Osteoblast (primary cell): ENCODE data around the gene RSPO3. TPM values are rescaled to one million over a fixed set of nuclear protein-coding genes. Genes with fewer than 3 reads are reported as not detected.

Experiments used
- DNase-seq: peaks from one replicate; pipeline ENCODE4 v3.0.0; 2011; ENCODE audit warnings: low spot score, mixed read lengths; ENCODE audit not compliant: insufficient read length; ENCODE audit errors: missing footprints
- H2AFZ ChIP-seq: 2 replicates; pipeline ENCODE4 v1.6.0; 2011; ENCODE audit warnings: mild to moderate bottlenecking, low read length
- H3K27ac ChIP-seq: 2 replicates; pipeline ENCODE4 v1.5.1; 2011; ENCODE audit warnings: mild to moderate bottlenecking, low read depth, low read length, moderate library complexity
- H3K27me3 ChIP-seq: 2 replicates; pipeline ENCODE4 v1.6.0; 2012; ENCODE audit warnings: mild to moderate bottlenecking, control low read depth, inconsistent platforms, low read length, moderate library complexity; ENCODE audit not compliant: insufficient read depth
- H3K36me3 ChIP-seq: 2 replicates; pipeline ENCODE4 v1.5.1; 2011; ENCODE audit warnings: mild to moderate bottlenecking, low read length, control low read depth, moderate library complexity; ENCODE audit not compliant: insufficient read depth
- H3K4me1 ChIP-seq: 2 replicates; pipeline ENCODE4 v1.5.1; 2011; ENCODE audit warnings: mild to moderate bottlenecking, low read length, control low read depth, moderate library complexity; ENCODE audit not compliant: insufficient read depth
- H3K4me2 ChIP-seq: 2 replicates; pipeline ENCODE4 v1.6.0; 2011; ENCODE audit warnings: mild to moderate bottlenecking, low read length; ENCODE audit not compliant: insufficient read depth
- H3K4me3 ChIP-seq: fragments of 200-600 bp; sonication (generic); 3 replicates; pipeline ENCODE4 v1.5.1; 2012; ENCODE audit warnings: mild to moderate bottlenecking, low read length, inconsistent platforms; ENCODE audit not compliant: insufficient read depth
- H3K79me2 ChIP-seq: 2 replicates; pipeline ENCODE4 v1.6.0; 2012; ENCODE audit warnings: mild to moderate bottlenecking, low read length, control low read depth, inconsistent platforms; ENCODE audit not compliant: insufficient read depth
- H3K9me3 ChIP-seq: 2 replicates; pipeline ENCODE4 v1.5.1; 2011; ENCODE audit warnings: low read depth, low read length, control low read depth
- H4K20me1 ChIP-seq: 2 replicates; pipeline ENCODE4 v1.6.0; 2012; ENCODE audit warnings: mild to moderate bottlenecking, low read length, control low read depth; ENCODE audit not compliant: insufficient read depth
- total RNA-seq: library from RNA; depleted of rRNA; stranded (reverse); fragments of >200 nt; gene quantifications from 2 replicates; pipeline ENCODE4 v1.2.3, GENCODE V29; 2012
- TF ChIP-seq, protein P1 (sequence below): IDR thresholded peaks from 2 replicates; pipeline ENCODE4 v1.5.1; 2011; ENCODE audit warnings: mild to moderate bottlenecking, low read depth, low read length, moderate library complexity; ENCODE audit errors: extremely low read depth

The RSPO3 gene
- total RNA-seq, 1 donor = 1.8 TPM

DNA sequence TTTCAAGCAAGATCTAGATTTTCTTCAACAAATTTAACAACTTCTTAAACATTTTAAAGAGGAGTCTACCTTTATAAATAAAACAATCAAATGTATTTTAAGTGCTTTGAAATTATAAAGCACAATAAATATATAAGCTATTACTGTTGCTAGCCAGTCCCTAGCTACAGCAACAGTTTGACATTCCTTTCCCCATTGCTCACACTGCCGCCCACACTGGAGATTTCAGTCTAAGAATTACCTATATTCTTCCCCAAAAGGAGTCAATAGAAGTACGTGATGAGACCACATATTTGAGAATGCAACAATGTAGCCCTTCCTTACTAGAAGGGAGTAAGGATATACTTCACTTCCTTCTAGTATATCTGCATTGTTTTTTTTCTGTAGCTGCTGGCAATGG, 82.8 kb downstream of the RSPO3 start:
- peak; percentile 88 for DNase-seq
- Histone ChIP-seq H4K20me1 (no peaks in the 10 kb centered on the region), H3K27ac (peak overlapping the region; percentile 70), H3K79me2 (no peaks in the 10 kb centered on the region), H3K4me1 (peaks cover 25% of the 10 kb centered on the region), H3K4me3 (no peak overlapping the region), H3K9me3 (no peaks in the 10 kb centered on the region), H3K27me3 (no peaks in the 10 kb centered on the region), H2AFZ (no peak overlapping the region), H3K36me3 (no peaks in the 10 kb centered on the region), H3K4me2 (peak overlapping the region; percentile 52)
- TF ChIP-seq, protein P1, sequence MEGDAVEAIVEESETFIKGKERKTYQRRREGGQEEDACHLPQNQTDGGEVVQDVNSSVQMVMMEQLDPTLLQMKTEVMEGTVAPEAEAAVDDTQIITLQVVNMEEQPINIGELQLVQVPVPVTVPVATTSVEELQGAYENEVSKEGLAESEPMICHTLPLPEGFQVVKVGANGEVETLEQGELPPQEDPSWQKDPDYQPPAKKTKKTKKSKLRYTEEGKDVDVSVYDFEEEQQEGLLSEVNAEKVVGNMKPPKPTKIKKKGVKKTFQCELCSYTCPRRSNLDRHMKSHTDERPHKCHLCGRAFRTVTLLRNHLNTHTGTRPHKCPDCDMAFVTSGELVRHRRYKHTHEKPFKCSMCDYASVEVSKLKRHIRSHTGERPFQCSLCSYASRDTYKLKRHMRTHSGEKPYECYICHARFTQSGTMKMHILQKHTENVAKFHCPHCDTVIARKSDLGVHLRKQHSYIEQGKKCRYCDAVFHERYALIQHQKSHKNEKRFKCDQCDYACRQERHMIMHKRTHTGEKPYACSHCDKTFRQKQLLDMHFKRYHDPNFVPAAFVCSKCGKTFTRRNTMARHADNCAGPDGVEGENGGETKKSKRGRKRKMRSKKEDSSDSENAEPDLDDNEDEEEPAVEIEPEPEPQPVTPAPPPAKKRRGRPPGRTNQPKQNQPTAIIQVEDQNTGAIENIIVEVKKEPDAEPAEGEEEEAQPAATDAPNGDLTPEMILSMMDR = no peak

DNA sequence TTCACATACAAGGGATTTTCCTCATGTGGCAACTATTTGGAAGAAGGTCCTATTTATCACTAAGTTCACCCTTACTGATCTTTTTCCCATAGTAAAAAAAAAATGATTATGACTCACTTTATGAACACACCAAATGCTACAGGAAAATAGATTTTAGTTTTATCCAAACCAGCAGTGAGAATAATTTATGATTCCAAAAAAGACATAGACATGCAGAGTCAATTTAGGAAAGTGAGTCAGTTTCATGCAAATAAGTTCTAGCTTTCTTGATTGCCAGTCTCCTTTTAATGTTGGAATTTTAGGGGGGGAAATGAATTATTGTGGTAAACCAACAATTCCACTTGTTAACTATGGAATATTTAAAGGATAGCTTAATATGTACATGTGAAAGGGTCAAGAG, 84.2 kb downstream of the RSPO3 start:
- no peaks in the 10 kb centered on the region for H3K79me2 ChIP-seq
- no peaks in the 10 kb centered on the region for H3K27me3 ChIP-seq
- no peak overlapping the region for H3K4me2 ChIP-seq
- H3K36me3 ChIP-seq = no peaks in the 10 kb centered on the region
- TF ChIP-seq, protein P1 = no peak
- peak overlapping the region; percentile 13 for H3K27ac ChIP-seq
- peaks cover 35% of the 10 kb centered on the region for H3K4me1 ChIP-seq
- peak; percentile 51 for DNase-seq
- no peaks in the 10 kb centered on the region for H3K9me3 ChIP-seq
- H2AFZ ChIP-seq = no peak overlapping the region
- H4K20me1 ChIP-seq = no peaks in the 10 kb centered on the region
- no peak overlapping the region for H3K4me3 ChIP-seq

DNA sequence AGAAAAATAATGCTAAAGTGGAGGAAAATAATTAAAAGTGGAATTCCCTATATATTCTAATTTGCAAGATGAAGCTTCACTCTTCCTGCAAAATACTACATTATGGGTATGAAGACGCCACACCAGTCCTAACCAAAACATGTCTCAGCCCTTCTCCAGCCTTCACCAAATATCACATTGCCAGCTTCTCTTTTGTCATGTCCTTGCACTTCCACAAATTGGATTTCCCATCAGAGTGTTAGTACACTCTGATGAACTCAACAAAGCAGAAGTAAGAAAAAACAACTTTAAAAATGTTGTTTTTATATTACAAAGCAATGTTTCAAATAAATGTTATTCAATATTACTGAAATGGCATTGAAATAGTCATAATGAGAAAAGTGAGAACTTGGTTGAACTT, 85.8 kb downstream of the RSPO3 start:
- Histone ChIP-seq H3K4me3 (no peak overlapping the region), H3K36me3 (no peaks in the 10 kb centered on the region), H2AFZ (no peak overlapping the region), H4K20me1 (no peaks in the 10 kb centered on the region), H3K9me3 (no peaks in the 10 kb centered on the region), H3K79me2 (no peaks in the 10 kb centered on the region), H3K27ac (no peak overlapping the region), H3K4me1 (peaks cover 32% of the 10 kb centered on the region), H3K4me2 (no peak overlapping the region), H3K27me3 (no peaks in the 10 kb centered on the region)
- TF ChIP-seq, protein P1 = no peak
- DNase-seq = no peak

- Histone ChIP-seq H3K4me3 (no peak overlapping the region), H3K79me2 (no peaks in the 10 kb centered on the region), H3K4me1 (peaks cover 32% of the 10 kb centered on the region), H3K36me3 (no peaks in the 10 kb centered on the region), H3K27ac (no peak overlapping the region), H3K27me3 (no peaks in the 10 kb centered on the region), H4K20me1 (no peaks in the 10 kb centered on the region), H3K9me3 (no peaks in the 10 kb centered on the region), H2AFZ (peak overlapping the region; percentile 73), H3K4me2 (no peak overlapping the region)
- no peak for DNase-seq
- TF ChIP-seq, protein P1 = no peak
These were observed 86.6 kb downstream of the RSPO3 start for GRCh38 chr6:127205036-127205435.
